Forelimb muscle (tissue), 1 donor: ENCODE data around the gene STMN3. TPM values are rescaled to one million over a fixed set of nuclear protein-coding genes. Genes with fewer than 3 reads are reported as not detected.
"Not testable (repeated sequence)": the region's sequence is repeated elsewhere in the genome, so short reads cannot be mapped to it uniquely, and the experiment has no call there.

ENCODE experiments used
- DNase-seq: peaks from one replicate; pipeline ENCODE4 v3.0.0-alpha.2; 2013; ENCODE audit warnings: low read depth
- polyA plus RNA-seq: library from polyadenylated mRNA; unstranded; fragments of 120-200 nt; gene quantifications from one replicate; pipeline ENCODE4 v1.2.1, GENCODE V29; 2013; ENCODE audit not compliant: insufficient read length

The STMN3 gene
- polyA plus RNA-seq, 1 donor = 11.4 TPM

GRCh38 chr20:63678667-63679465 is 25.6 kb upstream of the STMN3 start:
- no peak for DNase-seq

GRCh38 chr20:63678071-63678470 is 24.8 kb upstream of the STMN3 start:
- DNase-seq = no peak

- DNase-seq = no peak
These were observed 22.6 kb upstream of the STMN3 start for GRCh38 chr20:63675681-63676368.

GRCh38 chr20:63673951-63674350 is 20.7 kb upstream of the STMN3 start:
- no peak for DNase-seq

GRCh38 chr20:63672666-63673065 is 19.4 kb upstream of the STMN3 start:
- no peak for DNase-seq

GRCh38 chr20:63671695-63672094 is 18.5 kb upstream of the STMN3 start:
- DNase-seq = not testable (repeated sequence)

- DNase-seq = no peak
These were observed 15.1 kb upstream of the STMN3 start for GRCh38 chr20:63668351-63668750.

GRCh38 chr20:63667858-63668257 is 14.6 kb upstream of the STMN3 start:
- DNase-seq = no peak

- DNase-seq = no peak
These were observed 12.5 kb upstream of the STMN3 start for GRCh38 chr20:63665708-63666107.

GRCh38 chr20:63664861-63665594 is 11.8 kb upstream of the STMN3 start:
- no peak for DNase-seq

- DNase-seq = no peak
These were observed 11.1 kb upstream of the STMN3 start for GRCh38 chr20:63664143-63664851.

- no peak for DNase-seq
These were observed 10.3 kb upstream of the STMN3 start for GRCh38 chr20:63663332-63664066.

- DNase-seq = no peak
These were observed 9.6 kb upstream of the STMN3 start for GRCh38 chr20:63662813-63663189.

GRCh38 chr20:63661959-63662812 is 9.0 kb upstream of the STMN3 start:
- DNase-seq = no peak

- DNase-seq = no peak
These were observed 7.9 kb upstream of the STMN3 start for GRCh38 chr20:63661108-63661507.

- DNase-seq = no peak
These were observed 7.4 kb upstream of the STMN3 start for GRCh38 chr20:63660622-63661021.

- not testable (repeated sequence) for DNase-seq
These were observed 7.0 kb upstream of the STMN3 start for GRCh38 chr20:63660174-63660573.

- DNase-seq = no peak
These were observed 6.1 kb upstream of the STMN3 start for GRCh38 chr20:63659370-63659769.

- no peak for DNase-seq
These were observed 5.5 kb upstream of the STMN3 start for GRCh38 chr20:63658749-63659187.
